Upper lobe of left lung (tissue), 6 donors: ENCODE results near the gene MEMO1. TPM values are rescaled to one million over a fixed set of nuclear protein-coding genes. Genes with fewer than 3 reads are reported as not detected.

Source experiments
- ATAC-seq, 2 donors: fragments of 200-7000 bp; cut with Tn5 transposase; one replicate each; pipeline ENCODE4 v1.9.1; 2022; ENCODE audit warnings: mild to moderate bottlenecking in 2 of 2, moderate library complexity in 2 of 2; ENCODE audit not compliant: low FRiP score in 2 of 2
- DNase-seq, 2 donors: peaks; one replicate each; pipeline ENCODE4 v3.0.0-alpha.2; 2019 to 2020
- H3K27ac ChIP-seq, 4 donors: fragments of 200-600 bp; sonication (generic); one replicate each; pipeline ENCODE4 v1.5.1; 2016 to 2019
- H3K27me3 ChIP-seq, 4 donors: fragments of 200-600 bp; sonication (generic); one replicate each; pipeline ENCODE4 v1.5.1; 2017 to 2019
- H3K36me3 ChIP-seq, 4 donors: fragments of 200-600 bp; sonication (generic); one replicate each; pipeline ENCODE4 v1.5.1; 2016 to 2019
- H3K4me1 ChIP-seq, 4 donors: fragments of 200-600 bp; sonication (generic); one replicate each; pipeline ENCODE4 v1.5.1; 2018 to 2019
- H3K4me3 ChIP-seq, 4 donors: fragments of 200-600 bp; sonication (generic); one replicate each; pipeline ENCODE4 v1.5.1; 2017 to 2019; ENCODE audit warnings: mild to moderate bottlenecking in 2 of 4, moderate library complexity in 1 of 4
- H3K9me3 ChIP-seq, 4 donors: fragments of 200-600 bp; sonication (generic); one replicate each; pipeline ENCODE4 v1.5.1; 2018 to 2019
- EP300 ChIP-seq, 4 donors: sonication (generic); formaldehyde crosslinking; IDR thresholded peaks; one replicate each; pipeline ENCODE4 v1.5.1; 2017; ENCODE audit warnings: antibody characterized with exemption in 4 of 4, control low read depth in 2 of 4
- POLR2A ChIP-seq, 4 donors: fragments of 450-650 bp; IDR thresholded peaks; one replicate each; pipeline ENCODE4 v1.5.1; 2016 to 2017; ENCODE audit warnings: antibody characterized with exemption in 4 of 4, mild to moderate bottlenecking in 2 of 4
- POLR2AphosphoS5 ChIP-seq, 2 donors: sonication (generic); formaldehyde crosslinking; IDR thresholded peaks; one replicate each; pipeline ENCODE4 v1.5.1; 2017; ENCODE audit warnings: antibody characterized with exemption in 2 of 2
- WGBS, 2 donors: methylation state at CpG; one replicate each; pipeline ENCODE4 v1.1.5; 2017 to 2018; 5-methylcytosine and 5-hydroxymethylcytosine counted together
- total RNA-seq, 6 donors: library from RNA; depleted of rRNA in 4 of 6; stranded (reverse); fragments of >200 nt in 4 of 6; gene quantifications; one replicate each; pipeline versions ENCODE4 v1.1.0 to v1.2.1, GENCODE V29; 2016 to 2021
- TF ChIP-seq, protein P1 (sequence below), 6 experiments: fragments of 450-650 bp in 4 of 6; fragments of 200-600 bp in 2 of 6; sonication (generic) in 2 of 6; IDR thresholded peaks; one replicate each; pipeline ENCODE4 v1.5.1; 2016 to 2019; ENCODE audit warnings: antibody characterized with exemption in 6 of 6
- donor health status: DM: no; HTN: no; CAD: no; lungs with moderate emphysema.
- donor health status: DM: no; HTN: yes; CAD: no; lungs with severe emphysema.

The MEMO1 gene
- total RNA-seq, 6 donors from 2014 or later, result 12.7 to 32.3 (median 23.6) TPM

DNA sequence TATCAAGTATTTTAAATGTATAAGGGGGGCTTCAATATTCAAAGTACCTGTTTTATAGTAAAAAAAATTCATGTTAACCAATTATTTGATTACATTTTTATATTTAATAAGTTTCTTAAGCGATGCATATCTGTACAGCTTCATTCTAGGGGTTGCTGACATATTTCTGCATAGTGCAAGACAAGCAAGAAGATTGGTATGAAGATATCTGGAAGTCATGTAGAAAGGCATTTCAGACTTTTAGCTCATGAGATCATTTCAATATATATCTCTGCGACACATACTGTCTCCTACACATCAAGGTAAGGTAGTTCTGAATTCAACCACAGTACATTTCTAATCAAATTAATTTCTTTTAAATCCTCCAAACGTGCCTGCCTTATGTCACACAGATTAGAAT, 73.1 kb downstream of the MEMO1 start:
- Histone ChIP-seq H3K27me3 (no peaks in the 10 kb centered on the region), H3K4me1 (no peaks in the 10 kb centered on the region), H3K36me3 (peaks cover 0 to 4% (median 2%) of the 10 kb centered on the region in 4 donors), H3K27ac (no peak overlapping the region), H3K9me3 (no peaks in the 10 kb centered on the region), H3K4me3 (no peak overlapping the region)
- ATAC-seq (no peak), DNase-seq (no peak)
- TF ChIP-seq, protein P1, sequence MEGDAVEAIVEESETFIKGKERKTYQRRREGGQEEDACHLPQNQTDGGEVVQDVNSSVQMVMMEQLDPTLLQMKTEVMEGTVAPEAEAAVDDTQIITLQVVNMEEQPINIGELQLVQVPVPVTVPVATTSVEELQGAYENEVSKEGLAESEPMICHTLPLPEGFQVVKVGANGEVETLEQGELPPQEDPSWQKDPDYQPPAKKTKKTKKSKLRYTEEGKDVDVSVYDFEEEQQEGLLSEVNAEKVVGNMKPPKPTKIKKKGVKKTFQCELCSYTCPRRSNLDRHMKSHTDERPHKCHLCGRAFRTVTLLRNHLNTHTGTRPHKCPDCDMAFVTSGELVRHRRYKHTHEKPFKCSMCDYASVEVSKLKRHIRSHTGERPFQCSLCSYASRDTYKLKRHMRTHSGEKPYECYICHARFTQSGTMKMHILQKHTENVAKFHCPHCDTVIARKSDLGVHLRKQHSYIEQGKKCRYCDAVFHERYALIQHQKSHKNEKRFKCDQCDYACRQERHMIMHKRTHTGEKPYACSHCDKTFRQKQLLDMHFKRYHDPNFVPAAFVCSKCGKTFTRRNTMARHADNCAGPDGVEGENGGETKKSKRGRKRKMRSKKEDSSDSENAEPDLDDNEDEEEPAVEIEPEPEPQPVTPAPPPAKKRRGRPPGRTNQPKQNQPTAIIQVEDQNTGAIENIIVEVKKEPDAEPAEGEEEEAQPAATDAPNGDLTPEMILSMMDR (IDR thresholded peaks at IDR 0.05), result no peak
- TF ChIP-seq POLR2A (IDR thresholded peaks at IDR 0.05) (no peak), POLR2AphosphoS5 (IDR thresholded peaks at IDR 0.05) (no peak), EP300 (IDR thresholded peaks at IDR 0.05) (no peak)
- 93 to 97% methylated on average over 3 of the region's 3 CpGs for WGBS, 2 donors

DNA sequence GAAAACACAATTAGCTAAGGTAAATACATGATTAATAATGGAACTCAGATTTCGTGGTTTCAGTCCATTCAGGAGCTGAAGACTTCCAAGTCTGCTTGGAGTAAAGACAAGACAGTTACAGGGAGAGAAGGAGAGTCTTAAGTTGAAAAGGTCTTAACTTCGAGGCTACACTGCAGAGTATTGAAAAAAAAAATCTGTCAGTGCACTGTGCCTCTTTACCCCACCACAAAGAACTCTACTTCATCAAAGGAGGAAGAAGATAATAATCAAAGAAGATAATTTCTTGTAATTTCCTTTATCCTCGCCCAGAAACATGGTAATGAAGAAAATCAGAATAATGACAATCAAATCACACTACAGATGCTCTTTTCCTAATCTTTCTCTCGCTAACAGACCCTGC, 75.4 kb downstream of the MEMO1 start:
- no peaks in the 10 kb centered on the region for H3K27me3 ChIP-seq
- TF ChIP-seq POLR2AphosphoS5 (IDR thresholded peaks at IDR 0.05) (no peak), POLR2A (IDR thresholded peaks at IDR 0.05) (no peak), EP300 (IDR thresholded peaks at IDR 0.05) (no peak)
- TF ChIP-seq, protein P1 (IDR thresholded peaks at IDR 0.05), result no peak
- ATAC-seq (no peak), DNase-seq (no peak)
- WGBS, 2 donors, result 76 to 80% methylated on average over 4 of the region's 4 CpGs
- H3K36me3 ChIP-seq, result no peaks in the 10 kb centered on the region
- H3K9me3 ChIP-seq, result no peaks in the 10 kb centered on the region
- H3K4me1 ChIP-seq, result no peaks in the 10 kb centered on the region
- H3K4me3 ChIP-seq, result no peak overlapping the region
- no peak overlapping the region for H3K27ac ChIP-seq

DNA sequence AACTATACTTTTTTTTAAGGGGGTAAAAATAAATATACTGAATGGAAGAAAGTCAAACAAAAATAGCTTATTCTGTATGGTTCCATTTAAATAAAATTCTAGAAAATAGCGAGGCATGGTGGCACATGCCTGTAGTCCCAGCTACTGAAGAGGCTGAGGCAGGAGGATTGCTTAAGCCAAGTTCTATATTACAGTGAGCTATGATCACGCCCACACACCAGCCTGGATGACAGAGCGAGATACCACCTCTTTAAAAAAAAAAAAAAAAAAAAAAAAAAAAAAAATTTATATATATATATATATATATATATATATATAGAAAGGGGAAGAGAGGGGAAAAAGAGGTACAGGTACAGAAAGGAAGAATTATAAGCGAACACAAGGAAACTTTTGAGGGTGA, 77.7 kb downstream of the MEMO1 start:
- no peak overlapping the region for H3K27ac ChIP-seq
- H3K27me3 ChIP-seq, result no peaks in the 10 kb centered on the region
- H3K4me3 ChIP-seq, result no peak overlapping the region
- H3K9me3 ChIP-seq, result no peaks in the 10 kb centered on the region
- TF ChIP-seq, protein P1 (IDR thresholded peaks at IDR 0.05), result no peak
- no peak for TF ChIP-seq POLR2AphosphoS5 (IDR thresholded peaks at IDR 0.05)
- no peak for TF ChIP-seq EP300 (IDR thresholded peaks at IDR 0.05)
- TF ChIP-seq POLR2A (IDR thresholded peaks at IDR 0.05), result no peak
- DNase-seq, result no peak
- H3K36me3 ChIP-seq, result no peaks in the 10 kb centered on the region
- 93 to 94% methylated on average over 4 of the region's 4 CpGs for WGBS, 2 donors
- no peaks in the 10 kb centered on the region for H3K4me1 ChIP-seq
- ATAC-seq, result no peak

DNA sequence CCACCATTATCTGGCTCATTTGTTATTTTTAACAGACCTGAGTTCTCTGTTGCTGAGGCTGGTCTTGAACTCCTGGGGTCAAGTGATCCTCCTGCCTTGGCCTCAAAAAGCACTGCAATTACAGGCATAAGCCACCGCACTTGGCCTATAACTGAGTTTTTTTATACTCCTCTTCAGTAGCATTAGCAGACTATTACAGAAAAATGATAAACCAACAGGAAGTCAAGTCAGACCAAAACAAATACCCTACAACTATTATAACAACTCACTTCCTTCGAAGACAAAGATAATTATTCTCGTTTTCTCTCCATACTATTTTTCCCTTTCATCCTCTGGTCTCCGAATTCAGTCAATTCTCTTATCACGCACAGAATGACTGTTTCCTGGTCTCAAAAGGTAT, 78.2 kb downstream of the MEMO1 start:
- no peak overlapping the region for H3K27ac ChIP-seq
- no peak for ATAC-seq
- 85 to 86% methylated on average over 5 of the region's 5 CpGs for WGBS, 2 donors

DNA sequence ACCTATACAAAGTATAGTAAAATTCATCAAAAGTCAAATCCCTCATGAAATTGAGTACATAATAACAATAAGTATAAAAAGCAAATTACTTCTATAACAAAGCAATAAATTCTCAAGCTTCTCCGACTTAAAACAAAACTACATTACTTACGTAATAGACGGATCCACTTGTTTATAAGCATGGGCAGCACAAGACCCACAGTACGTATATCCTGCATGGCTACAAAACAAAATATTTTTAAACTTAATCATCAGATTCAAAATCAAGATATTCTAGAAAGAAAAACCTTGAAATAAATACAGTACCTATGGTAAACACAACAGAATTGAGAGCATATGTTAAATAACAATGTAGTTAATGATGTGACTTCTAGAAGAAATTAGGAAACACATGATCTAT, 78.9 kb downstream of the MEMO1 start:
- Histone ChIP-seq H3K27ac (no peak overlapping the region), H3K4me1 (no peaks in the 10 kb centered on the region), H3K9me3 (no peaks in the 10 kb centered on the region), H3K36me3 (no peaks in the 10 kb centered on the region), H3K4me3 (no peak overlapping the region), H3K27me3 (no peaks in the 10 kb centered on the region)
- 95 to 97% methylated on average over 4 of the region's 4 CpGs for WGBS, 2 donors
- no peak for ATAC-seq
- no peak for TF ChIP-seq POLR2A (IDR thresholded peaks at IDR 0.05)
- TF ChIP-seq EP300 (IDR thresholded peaks at IDR 0.05), result no peak
- no peak for TF ChIP-seq POLR2AphosphoS5 (IDR thresholded peaks at IDR 0.05)
- TF ChIP-seq, protein P1 (IDR thresholded peaks at IDR 0.05), result no peak
- no peak for DNase-seq

More for the DNA sequence above, 78.2 kb downstream of the MEMO1 start:
- H3K9me3 ChIP-seq, result no peaks in the 10 kb centered on the region
- H3K27me3 ChIP-seq, result no peaks in the 10 kb centered on the region
- no peaks in the 10 kb centered on the region for H3K36me3 ChIP-seq
- no peaks in the 10 kb centered on the region for H3K4me1 ChIP-seq
- TF ChIP-seq EP300 (IDR thresholded peaks at IDR 0.05), result no peak
- no peak for DNase-seq
- H3K4me3 ChIP-seq, result no peak overlapping the region
